ENCODE data around the gene DHDH.

DNA sequence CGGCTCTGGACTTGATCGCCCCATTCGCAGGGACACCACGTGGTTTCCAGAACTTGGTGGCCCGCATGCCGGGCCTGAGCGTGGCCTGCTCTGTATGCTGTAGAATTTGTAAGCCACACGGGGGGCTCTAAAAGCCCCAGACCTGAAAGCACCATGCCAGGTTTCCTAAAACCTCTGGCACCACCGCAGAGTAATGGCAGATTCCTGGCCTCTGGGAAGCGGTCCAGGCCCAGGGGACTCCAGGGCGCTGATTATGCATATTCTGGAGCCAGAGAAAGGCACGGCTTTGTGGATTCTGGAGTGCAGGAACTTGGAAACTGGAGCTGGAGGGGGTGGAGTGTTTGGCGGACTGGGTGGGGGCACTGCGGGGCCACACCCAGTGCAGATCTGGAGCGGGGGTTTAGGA lies 35.3 kb downstream of the DHDH start:
- TF ChIP-seq, protein P1, sequence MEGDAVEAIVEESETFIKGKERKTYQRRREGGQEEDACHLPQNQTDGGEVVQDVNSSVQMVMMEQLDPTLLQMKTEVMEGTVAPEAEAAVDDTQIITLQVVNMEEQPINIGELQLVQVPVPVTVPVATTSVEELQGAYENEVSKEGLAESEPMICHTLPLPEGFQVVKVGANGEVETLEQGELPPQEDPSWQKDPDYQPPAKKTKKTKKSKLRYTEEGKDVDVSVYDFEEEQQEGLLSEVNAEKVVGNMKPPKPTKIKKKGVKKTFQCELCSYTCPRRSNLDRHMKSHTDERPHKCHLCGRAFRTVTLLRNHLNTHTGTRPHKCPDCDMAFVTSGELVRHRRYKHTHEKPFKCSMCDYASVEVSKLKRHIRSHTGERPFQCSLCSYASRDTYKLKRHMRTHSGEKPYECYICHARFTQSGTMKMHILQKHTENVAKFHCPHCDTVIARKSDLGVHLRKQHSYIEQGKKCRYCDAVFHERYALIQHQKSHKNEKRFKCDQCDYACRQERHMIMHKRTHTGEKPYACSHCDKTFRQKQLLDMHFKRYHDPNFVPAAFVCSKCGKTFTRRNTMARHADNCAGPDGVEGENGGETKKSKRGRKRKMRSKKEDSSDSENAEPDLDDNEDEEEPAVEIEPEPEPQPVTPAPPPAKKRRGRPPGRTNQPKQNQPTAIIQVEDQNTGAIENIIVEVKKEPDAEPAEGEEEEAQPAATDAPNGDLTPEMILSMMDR (conservative IDR thresholded peaks at IDR 0.05 in 1 of 2, IDR thresholded peaks at IDR 0.05 in 1 of 2; ENCODE audit: extremely low read depth in 1 of 2, insufficient read depth in 1 of 2, low read depth in 1 of 2, low read length in 2 of 2): no peak
- no peak for TF ChIP-seq EZH2 (IDR thresholded peaks at IDR 0.05; ENCODE audit: borderline replicate concordance, low read length)

Measured in mammary epithelial cell (primary cell).